AG04450 (cell line): ENCODE measurements around the gene SNX9. TPM values are rescaled to one million over a fixed set of nuclear protein-coding genes. Genes with fewer than 3 reads are reported as not detected.
"Not testable (repeated sequence)": the region's sequence is repeated elsewhere in the genome, so short reads cannot be mapped to it uniquely, and the experiment has no call there.

Experiments
- CTCF ChIA-PET: fragments of 300-600, 350-600 bp; formaldehyde crosslinking; extraction: SDS; loops from one replicate; lab custom pipeline; 2022; ENCODE audit warnings: antibody characterized with exemption, inconsistent platforms; lab: Charles Lee
- POLR2A ChIA-PET: fragments of 350-600 bp; formaldehyde crosslinking; extraction: SDS; loops from one replicate; lab custom pipeline; 2021; ENCODE audit warnings: antibody characterized with exemption, inconsistent platforms; lab: Yijun Ruan, JAX
- DNase-seq: peaks from one replicate; pipeline ENCODE4 v3.0.0-alpha.2; 2011; ENCODE audit warnings: low read depth, low spot score
- H3K27ac ChIP-seq: one replicate; pipeline ENCODE4 v1.5.1; 2012; ENCODE audit warnings: low read depth, low read length, control low read depth
- H3K27me3 ChIP-seq: one replicate; pipeline ENCODE4 v1.6.0; 2012; ENCODE audit warnings: low read length; ENCODE audit not compliant: control insufficient read depth, insufficient read depth
- H3K4me3 ChIP-seq: 2 replicates; pipeline ENCODE4 v1.5.1; 2011; ENCODE audit warnings: mild to moderate bottlenecking, low read depth, low read length, control low read depth
- H3K9me3 ChIP-seq: 2 replicates; pipeline ENCODE4 v1.5.1; 2012; ENCODE audit warnings: low read length; ENCODE audit not compliant: control insufficient read depth, insufficient read depth
- CTCF ChIP-seq: IDR thresholded peaks from 2 replicates; pipeline ENCODE4 v1.5.1; 2011; ENCODE audit warnings: low read depth, low read length, control low read depth, inconsistent platforms
- polyA plus RNA-seq: library from polyadenylated mRNA; depleted of rRNA; stranded (reverse); fragments of >200 nt; gene quantifications from 2 replicates; pipeline ENCODE4 v1.2.3, GENCODE V29; 2011

Gene SNX9
- polyA plus RNA-seq, 1 experiment = 58.7 TPM

GRCh38 chr6:157944983-157945931 lies 122.2 kb downstream of the SNX9 start:
- TF ChIP-seq CTCF = no peak
- POLR2A ChIA-PET = no interaction called here
- Histone ChIP-seq H3K4me3 (no peak overlapping the region), H3K9me3 (peaks cover 6% of the 10 kb centered on the region; the same call in 1 of the 2 replicates), H3K27me3 (no peaks in the 10 kb centered on the region), H3K27ac (no peak overlapping the region)
- DNase-seq = no peak
- CTCF ChIA-PET = no interaction called here

GRCh38 chr6:157946053-157946617 lies 123.1 kb downstream of the SNX9 start:
- Histone ChIP-seq H3K4me3 (no peak overlapping the region), H3K27me3 (no peaks in the 10 kb centered on the region), H3K9me3 (peaks cover 6% of the 10 kb centered on the region; the same call in 1 of the 2 replicates), H3K27ac (no peak overlapping the region)
- DNase-seq = no peak
- POLR2A ChIA-PET = no interaction called here
- no peak for TF ChIP-seq CTCF
- CTCF ChIA-PET = interaction anchor here (1.5 to 1.8 kb wide), 2 partner anchors 126 to 631 kb away, joined by 4 to 7 read pairs; no protein-coding TSS in a partner anchor

GRCh38 chr6:157946865-157947532 lies 124.0 kb downstream of the SNX9 start:
- Histone ChIP-seq H3K27ac (no peak overlapping the region), H3K4me3 (no peak overlapping the region), H3K27me3 (no peaks in the 10 kb centered on the region), H3K9me3 (peaks cover 6% of the 10 kb centered on the region; the same call in 1 of the 2 replicates)
- ChIA-PET POLR2A (no interaction called here), CTCF (interaction anchor here (0.7 to 1.8 kb wide), 4 partner anchors 125 to 632 kb away, joined by 3 to 8 read pairs (median 6); no protein-coding TSS in a partner anchor)
- no peak for DNase-seq
- peak; percentile 38 for TF ChIP-seq CTCF

- POLR2A ChIA-PET, DNase-seq, H3K9me3 ChIP-seq, H3K27me3 ChIP-seq, H3K4me3 ChIP-seq, H3K27ac ChIP-seq: not testable (repeated sequence)
- CTCF ChIA-PET = interaction anchor here (0.6 kb wide), 1 partner anchor 1387 kb away, joined by 3 read pairs; no protein-coding TSS in a partner anchor
Observed at GRCh38 chr6:157950899-157951298, 127.9 kb downstream of the SNX9 start.

GRCh38 chr6:157951828-157952227 lies 128.8 kb downstream of the SNX9 start:
- H3K4me3 ChIP-seq = no peak overlapping the region
- ChIA-PET CTCF (interaction anchor here (1.1 kb wide), 1 partner anchor 120 kb away, joined by 4 read pairs; no protein-coding TSS in a partner anchor), POLR2A (no interaction called here)
- TF ChIP-seq CTCF = no peak
- no peak overlapping the region for H3K27ac ChIP-seq
- DNase-seq = no peak
- H3K27me3 ChIP-seq = no peaks in the 10 kb centered on the region
- no peaks in the 10 kb centered on the region; the same call in 1 of the 2 replicates for H3K9me3 ChIP-seq
